Measurements from ENCODE around the gene DOLPP1. TPM values are rescaled to one million over a fixed set of nuclear protein-coding genes. Genes with fewer than 3 reads are reported as not detected.

DOLPP1 gene
- total RNA-seq, 1 experiment from 2014 or later, result 18.5 TPM

DNA sequence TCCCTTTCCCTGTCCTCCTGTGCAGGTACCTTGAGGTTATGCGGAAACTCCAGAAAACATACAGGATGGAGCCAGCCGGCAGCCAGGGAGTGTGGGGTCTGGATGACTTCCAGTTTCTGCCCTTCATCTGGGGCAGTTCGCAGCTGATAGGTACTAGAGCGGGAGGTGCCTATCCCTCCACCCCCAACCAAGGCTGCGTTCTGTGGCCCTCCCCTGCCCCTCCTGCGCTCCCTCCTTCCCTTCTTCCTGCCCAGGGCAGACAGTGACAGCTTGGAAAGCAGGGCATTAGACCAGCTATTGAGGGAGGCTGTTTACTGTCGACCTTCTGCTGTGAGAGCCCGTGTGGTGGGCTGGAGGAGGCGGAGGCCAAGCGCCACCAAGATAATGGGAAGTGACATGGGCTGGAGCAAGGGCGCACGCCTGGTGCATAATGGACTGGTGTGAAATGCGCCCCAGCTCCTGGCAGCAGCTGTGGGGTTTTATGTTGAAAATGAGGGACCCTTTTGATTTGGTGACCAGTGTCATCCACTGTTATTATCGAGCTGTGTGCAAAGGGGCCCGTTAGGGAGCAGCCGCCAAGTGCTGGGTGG, 55.6 kb downstream of the DOLPP1 start:
- no TSS peak for BruUV-seq (replicated peaks)
- H3K27me3 Mint-ChIP-seq (ENCODE audit: insufficient read depth, unreplicated experiment), result no peaks in the 10 kb centered on the region
- H3K27ac Mint-ChIP-seq (ENCODE audit: low read depth, unreplicated experiment), result no peak overlapping the region
- CTCF ChIA-PET, result interaction anchor here (0.6 to 7.2 kb wide), 9 partner anchors 10 to 494 kb away, joined by 3 to 96 read pairs (median 4); partner anchors contain the start of genes C9orf50 and NTMT1
- POLR2A ChIA-PET, result interaction anchor here (4.6 kb wide), 1 partner anchor 11 kb away, joined by 19 read pairs; no protein-coding TSS in a partner anchor
- H3K4me3 Mint-ChIP-seq (ENCODE audit: unreplicated experiment), result no peak overlapping the region
- peaks cover 20% of the 10 kb centered on the region for H3K4me1 Mint-ChIP-seq (ENCODE audit: insufficient read depth, unreplicated experiment)
- intact Hi-C loops (cut with micrococcal nuclease), result no loop called here
- no peaks in the 10 kb centered on the region for H3K9me3 Mint-ChIP-seq (ENCODE audit: unreplicated experiment)
- TF ChIP-seq, protein P1, sequence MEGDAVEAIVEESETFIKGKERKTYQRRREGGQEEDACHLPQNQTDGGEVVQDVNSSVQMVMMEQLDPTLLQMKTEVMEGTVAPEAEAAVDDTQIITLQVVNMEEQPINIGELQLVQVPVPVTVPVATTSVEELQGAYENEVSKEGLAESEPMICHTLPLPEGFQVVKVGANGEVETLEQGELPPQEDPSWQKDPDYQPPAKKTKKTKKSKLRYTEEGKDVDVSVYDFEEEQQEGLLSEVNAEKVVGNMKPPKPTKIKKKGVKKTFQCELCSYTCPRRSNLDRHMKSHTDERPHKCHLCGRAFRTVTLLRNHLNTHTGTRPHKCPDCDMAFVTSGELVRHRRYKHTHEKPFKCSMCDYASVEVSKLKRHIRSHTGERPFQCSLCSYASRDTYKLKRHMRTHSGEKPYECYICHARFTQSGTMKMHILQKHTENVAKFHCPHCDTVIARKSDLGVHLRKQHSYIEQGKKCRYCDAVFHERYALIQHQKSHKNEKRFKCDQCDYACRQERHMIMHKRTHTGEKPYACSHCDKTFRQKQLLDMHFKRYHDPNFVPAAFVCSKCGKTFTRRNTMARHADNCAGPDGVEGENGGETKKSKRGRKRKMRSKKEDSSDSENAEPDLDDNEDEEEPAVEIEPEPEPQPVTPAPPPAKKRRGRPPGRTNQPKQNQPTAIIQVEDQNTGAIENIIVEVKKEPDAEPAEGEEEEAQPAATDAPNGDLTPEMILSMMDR (IDR thresholded peaks at IDR 0.05; ENCODE audit: unreplicated experiment), result no peak
- DNase-seq (ENCODE audit: unreplicated experiment), result no peak
- H3K36me3 Mint-ChIP-seq (ENCODE audit: insufficient read depth, unreplicated experiment), result peaks cover 29% of the 10 kb centered on the region

DNA sequence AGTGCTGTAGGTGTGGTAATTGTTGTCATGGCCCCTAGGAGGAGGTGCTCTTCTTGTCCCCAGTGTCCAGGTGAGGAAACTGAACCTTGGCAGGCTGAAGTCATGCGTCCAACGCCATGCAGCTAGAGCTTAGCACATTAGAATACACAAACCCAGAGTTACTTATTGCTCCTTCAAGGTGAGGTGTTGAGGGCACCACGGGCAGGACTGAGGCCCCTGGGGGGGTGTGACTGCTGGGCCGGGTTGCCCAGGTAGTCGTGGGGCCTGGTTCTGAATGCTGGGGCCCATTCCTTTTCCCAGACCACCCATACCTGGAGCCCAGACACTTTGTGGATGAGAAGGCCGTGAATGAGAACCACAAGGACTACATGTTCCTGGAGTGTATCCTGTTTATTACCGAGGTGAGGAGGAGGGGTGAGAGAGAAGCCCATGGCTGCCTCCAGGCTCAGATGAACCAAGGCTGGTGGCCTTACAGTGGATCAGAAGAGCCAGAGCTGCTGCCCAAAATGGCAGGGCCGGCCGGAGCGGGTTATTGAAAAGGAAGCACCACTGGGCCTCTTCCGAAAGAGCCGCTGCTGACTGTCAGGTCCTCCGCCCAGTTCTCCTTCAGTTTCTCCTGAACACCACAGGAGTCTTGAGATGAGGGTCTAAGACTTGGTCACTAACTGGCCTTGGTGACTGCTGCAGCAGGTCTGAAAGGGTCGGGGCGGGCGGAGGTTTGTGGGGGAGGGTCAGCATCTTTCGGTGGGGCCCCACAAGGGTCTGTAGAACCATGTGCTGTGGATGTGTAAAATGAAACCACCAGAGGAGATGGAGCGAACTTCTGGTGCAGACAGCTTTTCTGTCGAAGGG, 56.6 kb downstream of the DOLPP1 start:
- no TSS peak for BruUV-seq (replicated peaks)
- peaks cover 22% of the 10 kb centered on the region for H3K36me3 Mint-ChIP-seq (ENCODE audit: insufficient read depth, unreplicated experiment)
- DNase-seq (ENCODE audit: unreplicated experiment), result no peak
- peaks cover 24% of the 10 kb centered on the region for H3K4me1 Mint-ChIP-seq (ENCODE audit: insufficient read depth, unreplicated experiment)
- H3K27me3 Mint-ChIP-seq (ENCODE audit: insufficient read depth, unreplicated experiment), result no peaks in the 10 kb centered on the region
- no peaks in the 10 kb centered on the region for H3K9me3 Mint-ChIP-seq (ENCODE audit: unreplicated experiment)
- no peak overlapping the region for H3K4me3 Mint-ChIP-seq (ENCODE audit: unreplicated experiment)
- POLR2A ChIA-PET, result interaction anchor here (3.5 to 5.7 kb wide), 3 partner anchors 12 to 345 kb away, joined by 19 to 154 read pairs (median 21); partner anchors contain the start of gene IER5L
- TF ChIP-seq, protein P1 (IDR thresholded peaks at IDR 0.05; ENCODE audit: unreplicated experiment), result no peak
- CTCF ChIA-PET, result interaction anchor here (0.6 to 9.2 kb wide), 13 partner anchors 7 to 487 kb away, joined by 3 to 103 read pairs (median 4); partner anchors contain the start of genes C9orf50 and NTMT1
- H3K27ac Mint-ChIP-seq (ENCODE audit: low read depth, unreplicated experiment), result no peak overlapping the region
- intact Hi-C loops (cut with micrococcal nuclease), result loop anchor here (2.0 kb wide), 1 partner anchor 645 kb away; no protein-coding TSS in a partner anchor

DNA sequence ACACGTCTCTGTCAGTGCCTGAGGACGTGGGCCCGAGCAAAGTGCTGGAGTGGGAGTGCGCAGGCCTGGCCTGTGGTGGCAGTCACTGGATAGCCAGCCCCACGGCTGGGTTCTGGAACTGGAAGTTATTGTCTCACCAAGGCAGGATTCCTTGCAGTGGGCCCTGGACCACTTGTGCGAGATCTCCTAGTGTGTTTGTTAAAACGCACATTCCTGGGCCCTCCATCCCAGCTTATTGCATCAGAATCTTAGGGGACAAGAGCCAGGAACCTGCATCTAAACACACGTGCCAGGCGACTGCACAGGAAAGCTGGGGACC, 57.2 kb downstream of the DOLPP1 start:
- Mint-ChIP-seq H3K4me1 (ENCODE audit: insufficient read depth, unreplicated experiment) (peaks cover 28% of the 10 kb centered on the region), H3K36me3 (ENCODE audit: insufficient read depth, unreplicated experiment) (peaks cover 27% of the 10 kb centered on the region), H3K4me3 (ENCODE audit: unreplicated experiment) (no peak overlapping the region), H3K27me3 (ENCODE audit: insufficient read depth, unreplicated experiment) (no peaks in the 10 kb centered on the region), H3K9me3 (ENCODE audit: unreplicated experiment) (no peaks in the 10 kb centered on the region), H3K27ac (ENCODE audit: low read depth, unreplicated experiment) (no peak overlapping the region)
- no TSS peak for BruUV-seq (replicated peaks)
- ChIA-PET POLR2A (interaction anchor here (1.1 to 5.7 kb wide), 7 partner anchors 12 to 490 kb away, joined by 3 to 154 read pairs (median 8); partner anchors contain the start of gene IER5L), CTCF (interaction anchor here (0.7 to 9.2 kb wide), 12 partner anchors 8 to 486 kb away, joined by 3 to 103 read pairs (median 7); partner anchors contain the start of genes C9orf50 and NTMT1)
- TF ChIP-seq, protein P1 (IDR thresholded peaks at IDR 0.05; ENCODE audit: unreplicated experiment), result no peak
- intact Hi-C loops (cut with micrococcal nuclease), result loop anchor here (2.0 kb wide), 1 partner anchor 645 kb away; no protein-coding TSS in a partner anchor
- DNase-seq (ENCODE audit: unreplicated experiment), result no peak
